Measurements from ENCODE around the gene ZBED1.
"Not testable (repeated sequence)": the region's sequence is repeated elsewhere in the genome, so short reads cannot be mapped to it uniquely, and the experiment has no call there.

Gene ZBED1

DNA sequence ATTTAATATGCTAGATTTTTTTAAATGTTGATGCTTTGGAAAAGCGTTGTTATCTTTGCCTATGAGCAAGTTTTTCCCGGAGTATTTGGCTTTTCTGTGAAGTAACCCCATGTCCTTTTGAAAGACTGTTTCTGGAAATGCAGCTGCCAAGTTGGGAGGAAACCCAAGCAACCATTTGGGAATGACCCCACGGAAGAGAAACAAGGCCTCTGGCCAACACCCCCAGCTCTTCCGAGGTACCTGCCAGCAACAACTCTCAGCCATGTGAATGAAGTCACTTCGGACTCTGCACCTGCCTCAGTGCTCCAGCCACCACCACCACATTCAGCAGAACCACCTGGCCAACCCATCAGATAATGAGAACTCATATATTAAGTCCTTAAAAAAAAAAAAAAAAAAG, 36.2 kb upstream of the ZBED1 start:
- no peak overlapping the region for H3K4me3 ChIP-seq (ENCODE audit: low read length)
- no peaks in the 10 kb centered on the region for H3K4me1 ChIP-seq (ENCODE audit: control insufficient read depth, insufficient read depth, low read length)
- H3K36me3 ChIP-seq (ENCODE audit: insufficient read depth, low read length) = no peaks in the 10 kb centered on the region
- H3K9me3 ChIP-seq (replicated peaks; ENCODE audit: low read length) = no peaks in the 10 kb centered on the region
- peaks cover 20% of the 10 kb centered on the region for H3K27me3 ChIP-seq (ENCODE audit: control insufficient read depth, insufficient read depth, low read length)
- no peak overlapping the region for H3K4me2 ChIP-seq (ENCODE audit: low read length)
- H3K9ac ChIP-seq (ENCODE audit: low read depth, low read length) = no peak overlapping the region

DNA sequence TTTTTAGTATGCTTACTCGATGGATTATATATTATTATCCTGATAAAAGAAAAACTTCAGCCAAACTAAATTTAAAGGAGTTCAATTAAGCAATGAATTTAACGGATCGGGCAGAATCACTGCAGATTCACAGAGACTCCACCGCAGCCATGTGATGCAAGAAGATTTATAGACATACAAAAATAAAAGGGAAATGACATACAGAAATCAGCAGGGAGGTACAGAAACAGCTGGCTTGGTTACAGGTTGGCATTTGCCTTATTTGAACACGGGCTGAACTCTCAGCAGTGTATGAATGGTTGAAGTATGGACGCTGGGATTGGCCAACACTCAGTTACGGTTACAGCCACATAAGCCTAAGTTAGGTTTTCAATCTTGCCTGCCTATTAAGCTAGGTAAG, 35.4 kb upstream of the ZBED1 start:
- Histone ChIP-seq H3K4me3 (ENCODE audit: low read length) (no peak overlapping the region), H3K36me3 (ENCODE audit: insufficient read depth, low read length) (no peaks in the 10 kb centered on the region), H3K4me2 (ENCODE audit: low read length) (no peak overlapping the region), H3K27me3 (ENCODE audit: control insufficient read depth, insufficient read depth, low read length) (peaks cover 20% of the 10 kb centered on the region), H3K9me3 (replicated peaks; ENCODE audit: low read length) (no peaks in the 10 kb centered on the region), H3K4me1 (ENCODE audit: control insufficient read depth, insufficient read depth, low read length) (no peaks in the 10 kb centered on the region), H3K9ac (ENCODE audit: low read depth, low read length) (no peak overlapping the region)

DNA sequence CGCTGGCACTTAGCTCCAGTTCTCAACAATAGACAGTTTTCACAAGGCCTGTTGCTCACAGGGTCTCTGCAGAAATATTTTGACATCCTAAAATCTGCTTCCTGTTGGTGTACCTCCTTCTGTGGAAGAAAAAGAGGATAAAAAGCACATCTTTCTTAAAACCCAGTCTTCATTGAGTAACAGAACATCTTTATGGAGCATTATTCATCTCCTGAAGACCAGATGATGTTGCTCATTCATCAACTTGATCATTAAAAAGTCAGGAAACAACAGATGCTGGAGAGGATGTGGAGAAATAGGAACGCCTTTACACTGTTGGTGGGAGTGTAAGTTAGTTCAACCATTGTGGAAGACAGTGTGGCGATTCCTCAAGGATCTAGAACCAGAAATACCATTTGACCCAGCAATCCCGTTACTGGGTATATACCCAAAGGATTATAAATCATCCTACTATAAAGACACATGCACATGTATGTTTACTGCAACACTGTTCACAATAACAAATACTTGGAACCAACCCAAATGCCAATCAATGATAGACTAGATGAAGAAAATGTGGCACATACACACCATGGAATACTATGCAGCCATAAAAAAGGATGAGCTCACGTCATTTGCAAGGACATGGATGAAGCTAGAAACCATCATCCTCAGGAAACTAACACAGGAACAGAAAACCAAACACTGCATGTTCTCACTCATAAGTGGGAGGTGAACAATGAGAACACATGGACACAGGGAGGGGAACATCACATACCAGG, 33.7 kb upstream of the ZBED1 start:
- peaks cover 20% of the 10 kb centered on the region for H3K27me3 ChIP-seq (ENCODE audit: control insufficient read depth, insufficient read depth, low read length)
- H3K4me3 ChIP-seq (ENCODE audit: low read length); H3K4me2 ChIP-seq (ENCODE audit: low read length); H3K4me1 ChIP-seq (ENCODE audit: control insufficient read depth, insufficient read depth, low read length); H3K9me3 ChIP-seq (replicated peaks; ENCODE audit: low read length); H3K9ac ChIP-seq (ENCODE audit: low read depth, low read length); H3K36me3 ChIP-seq (ENCODE audit: insufficient read depth, low read length): not testable (repeated sequence)

DNA sequence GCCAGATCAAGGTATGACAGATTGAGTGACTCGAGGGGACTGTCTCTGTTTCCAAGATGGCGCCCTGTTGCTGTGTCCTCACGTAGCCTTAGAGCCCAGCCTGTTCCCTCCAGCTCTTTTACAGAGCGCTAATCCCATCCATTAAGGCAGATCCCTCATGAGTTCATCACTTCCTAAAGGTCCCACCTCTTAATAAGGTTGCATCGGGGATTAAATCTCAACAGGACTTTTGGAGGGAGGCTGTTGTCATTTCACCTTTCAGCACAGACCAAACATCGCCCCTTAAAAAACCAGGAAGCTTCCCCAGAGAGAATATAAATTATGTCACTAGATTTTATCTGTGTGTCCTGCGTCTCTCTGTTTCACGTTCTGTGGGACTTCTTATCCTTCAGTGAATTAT, 32.6 kb upstream of the ZBED1 start:
- H3K27me3 ChIP-seq (ENCODE audit: control insufficient read depth, insufficient read depth, low read length) = peaks cover 22% of the 10 kb centered on the region
- H3K4me3 ChIP-seq (ENCODE audit: low read length) = no peak overlapping the region
- H3K4me2 ChIP-seq (ENCODE audit: low read length) = no peak overlapping the region
- no peaks in the 10 kb centered on the region for H3K9me3 ChIP-seq (replicated peaks; ENCODE audit: low read length)
- no peak overlapping the region for H3K9ac ChIP-seq (ENCODE audit: low read depth, low read length)
- no peaks in the 10 kb centered on the region for H3K36me3 ChIP-seq (ENCODE audit: insufficient read depth, low read length)
- no peaks in the 10 kb centered on the region for H3K4me1 ChIP-seq (ENCODE audit: control insufficient read depth, insufficient read depth, low read length)

DNA sequence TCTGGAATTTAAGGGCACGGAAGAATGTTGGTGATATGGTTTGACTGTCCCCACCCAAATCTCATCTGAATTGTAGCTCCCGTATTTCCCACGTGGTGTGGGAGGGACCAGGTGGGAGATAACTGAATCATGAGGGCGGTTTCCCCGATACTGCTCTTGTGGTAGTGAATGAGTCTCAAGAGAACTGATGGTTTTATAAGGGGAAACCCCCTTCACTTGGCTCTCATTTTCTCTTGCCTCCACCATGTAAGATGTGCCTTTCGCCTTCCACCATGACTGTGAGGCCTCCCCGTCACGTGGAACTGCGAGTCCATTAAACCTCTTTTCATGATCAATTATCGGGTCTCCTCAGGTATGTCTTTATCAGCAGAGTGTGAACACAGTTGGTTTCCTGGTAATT, 25.6 kb upstream of the ZBED1 start:
- Histone ChIP-seq H3K27me3 (ENCODE audit: control insufficient read depth, insufficient read depth, low read length) (peaks cover 11% of the 10 kb centered on the region), H3K4me1 (ENCODE audit: control insufficient read depth, insufficient read depth, low read length) (no peaks in the 10 kb centered on the region), H3K36me3 (ENCODE audit: insufficient read depth, low read length) (no peaks in the 10 kb centered on the region), H3K4me2 (ENCODE audit: low read length) (no peak overlapping the region), H3K9ac (ENCODE audit: low read depth, low read length) (no peak overlapping the region), H3K4me3 (ENCODE audit: low read length) (no peak overlapping the region), H3K9me3 (replicated peaks; ENCODE audit: low read length) (no peaks in the 10 kb centered on the region)

DNA sequence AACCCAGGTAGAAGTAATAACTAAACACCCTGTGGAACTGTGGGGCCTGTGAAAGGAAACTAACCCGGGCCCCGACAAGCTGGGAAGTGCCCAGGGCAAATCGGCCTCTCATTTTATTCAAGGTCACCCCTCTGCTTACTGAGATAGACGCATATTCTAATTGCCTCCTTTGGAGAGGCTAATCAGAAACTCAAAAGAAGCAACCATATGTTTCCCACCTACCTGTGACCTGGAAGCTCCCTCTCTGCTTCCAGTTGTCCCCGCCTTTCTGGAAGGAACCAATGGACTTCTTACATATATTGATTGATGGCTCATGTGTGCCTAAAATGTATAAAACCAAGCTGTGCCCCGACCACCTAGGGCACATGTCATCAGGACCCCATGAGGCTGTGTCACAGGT, 23.1 kb upstream of the ZBED1 start:
- Histone ChIP-seq H3K9me3 (replicated peaks; ENCODE audit: low read length) (no peaks in the 10 kb centered on the region), H3K4me2 (ENCODE audit: low read length) (no peak overlapping the region), H3K9ac (ENCODE audit: low read depth, low read length) (no peak overlapping the region), H3K36me3 (ENCODE audit: insufficient read depth, low read length) (no peaks in the 10 kb centered on the region), H3K27me3 (ENCODE audit: control insufficient read depth, insufficient read depth, low read length) (peaks cover 10% of the 10 kb centered on the region), H3K4me3 (ENCODE audit: low read length) (no peak overlapping the region), H3K4me1 (ENCODE audit: control insufficient read depth, insufficient read depth, low read length) (no peaks in the 10 kb centered on the region)

DNA sequence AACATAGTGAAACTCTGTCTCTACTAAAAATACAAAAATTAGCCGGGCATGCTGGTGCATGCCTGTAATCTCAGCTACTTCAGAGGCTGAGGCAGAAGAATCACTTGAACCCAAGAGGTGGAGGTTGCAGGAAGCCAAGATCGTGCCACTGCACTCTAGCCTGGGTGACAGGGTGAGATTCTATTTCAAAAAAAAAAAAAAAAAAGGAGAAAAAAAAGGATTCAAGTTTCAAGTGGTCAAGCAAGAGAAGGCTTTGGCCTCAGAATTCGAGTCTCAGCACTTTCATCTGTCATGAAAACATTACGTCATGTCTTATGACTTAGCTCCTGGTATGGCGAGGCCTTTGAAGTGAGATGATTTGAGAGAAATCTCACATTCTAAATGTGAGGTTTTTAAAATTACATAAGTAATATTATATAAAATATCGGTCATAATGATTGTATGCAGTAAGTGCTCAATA, 21.2 kb upstream of the ZBED1 start:
- Histone ChIP-seq H3K9ac (ENCODE audit: low read depth, low read length) (no peak overlapping the region), H3K4me3 (ENCODE audit: low read length) (no peak overlapping the region), H3K36me3 (ENCODE audit: insufficient read depth, low read length) (no peaks in the 10 kb centered on the region), H3K9me3 (replicated peaks; ENCODE audit: low read length) (no peaks in the 10 kb centered on the region), H3K4me2 (ENCODE audit: low read length) (no peak overlapping the region), H3K4me1 (ENCODE audit: control insufficient read depth, insufficient read depth, low read length) (no peaks in the 10 kb centered on the region), H3K27me3 (ENCODE audit: control insufficient read depth, insufficient read depth, low read length) (peaks cover 5% of the 10 kb centered on the region)

DNA sequence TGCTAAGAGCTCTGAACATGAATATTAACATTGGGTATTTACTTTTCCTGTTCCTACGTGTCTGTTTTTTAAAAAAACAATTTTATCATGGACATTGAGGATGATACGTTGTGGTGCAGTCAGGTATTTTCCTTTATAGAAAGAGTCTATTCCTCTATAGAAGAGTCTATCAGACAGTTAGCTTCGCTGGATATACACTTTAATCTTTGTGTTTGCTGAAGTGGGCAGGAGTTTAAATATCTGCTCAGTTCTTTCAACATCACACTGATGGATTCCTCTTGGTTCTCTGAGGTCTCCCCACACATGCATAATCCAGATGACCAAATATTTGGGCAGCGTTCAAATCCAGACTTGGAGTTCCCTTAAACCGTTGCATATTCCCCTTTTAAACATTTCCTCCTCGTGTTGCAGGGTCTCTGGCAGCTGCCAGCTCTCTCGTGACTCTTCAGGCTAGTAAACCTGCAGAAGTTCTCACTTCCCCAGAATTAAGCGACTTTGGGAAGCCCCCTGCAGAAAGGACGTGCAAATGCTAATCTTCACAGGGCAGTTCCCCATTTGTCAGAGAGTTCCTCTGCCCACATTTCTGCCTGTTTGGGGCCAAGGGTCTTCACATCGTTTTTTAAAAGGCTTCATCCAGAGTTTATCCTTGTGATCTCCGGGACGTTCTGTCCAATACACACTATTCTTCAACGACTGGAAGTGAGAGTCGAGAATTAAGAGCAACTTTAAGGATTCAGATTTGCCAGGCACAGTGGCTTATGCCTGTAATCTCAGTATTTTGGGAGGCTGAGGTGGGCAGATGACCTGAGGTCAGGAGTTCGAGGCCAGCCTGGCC, 20.5 kb upstream of the ZBED1 start:
- no peak overlapping the region for H3K4me2 ChIP-seq (ENCODE audit: low read length)
- H3K4me3 ChIP-seq (ENCODE audit: low read length) = no peak overlapping the region
- no peak overlapping the region for H3K9ac ChIP-seq (ENCODE audit: low read depth, low read length)
- no peaks in the 10 kb centered on the region for H3K36me3 ChIP-seq (ENCODE audit: insufficient read depth, low read length)
- no peaks in the 10 kb centered on the region for H3K4me1 ChIP-seq (ENCODE audit: control insufficient read depth, insufficient read depth, low read length)
- peaks cover 3% of the 10 kb centered on the region for H3K27me3 ChIP-seq (ENCODE audit: control insufficient read depth, insufficient read depth, low read length)
- H3K9me3 ChIP-seq (replicated peaks; ENCODE audit: low read length) = no peaks in the 10 kb centered on the region

DNA sequence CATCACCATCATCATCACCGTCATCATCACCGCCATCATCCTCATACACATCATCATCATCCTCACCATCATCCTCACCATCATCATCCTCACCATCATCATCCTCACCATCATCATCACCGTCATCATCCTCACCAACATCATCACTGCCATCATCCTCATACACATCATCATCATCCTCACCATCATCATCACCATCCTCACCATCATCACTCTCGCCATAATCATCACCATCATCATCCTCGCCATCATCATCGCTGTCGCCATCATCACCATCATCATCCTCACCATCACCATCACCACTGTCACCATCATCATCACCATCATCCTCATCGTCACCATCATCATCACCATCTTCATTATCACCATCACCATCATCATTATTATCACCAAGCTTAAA, 19.8 kb upstream of the ZBED1 start:
- no peaks in the 10 kb centered on the region for H3K27me3 ChIP-seq (ENCODE audit: control insufficient read depth, insufficient read depth, low read length)
- no peaks in the 10 kb centered on the region for H3K4me1 ChIP-seq (ENCODE audit: control insufficient read depth, insufficient read depth, low read length)
- no peak overlapping the region for H3K9ac ChIP-seq (ENCODE audit: low read depth, low read length)
- no peaks in the 10 kb centered on the region for H3K9me3 ChIP-seq (replicated peaks; ENCODE audit: low read length)
- H3K4me2 ChIP-seq (ENCODE audit: low read length) = no peak overlapping the region
- H3K4me3 ChIP-seq (ENCODE audit: low read length) = no peak overlapping the region
- no peaks in the 10 kb centered on the region for H3K36me3 ChIP-seq (ENCODE audit: insufficient read depth, low read length)

DNA sequence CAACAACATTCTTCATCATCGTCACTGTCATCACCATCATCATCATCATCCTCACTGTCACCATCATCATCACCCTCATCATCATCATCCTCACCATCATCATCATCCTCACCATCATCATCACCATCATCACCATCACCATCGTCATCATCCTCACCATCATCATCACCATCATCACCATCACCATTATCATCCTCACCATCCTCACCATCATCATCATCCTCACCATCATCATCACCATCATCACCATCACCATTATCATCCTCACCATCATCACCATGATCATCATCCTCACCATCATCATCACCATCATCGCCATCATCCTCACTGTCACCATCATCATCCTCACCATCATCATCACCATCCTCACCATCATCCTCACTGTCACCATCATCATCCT, 18.9 kb upstream of the ZBED1 start:
- not testable (repeated sequence) for H3K9ac ChIP-seq (ENCODE audit: low read depth, low read length); H3K27me3 ChIP-seq (ENCODE audit: control insufficient read depth, insufficient read depth, low read length); H3K4me2 ChIP-seq (ENCODE audit: low read length); H3K9me3 ChIP-seq (replicated peaks; ENCODE audit: low read length); H3K4me3 ChIP-seq (ENCODE audit: low read length); H3K36me3 ChIP-seq (ENCODE audit: insufficient read depth, low read length); H3K4me1 ChIP-seq (ENCODE audit: control insufficient read depth, insufficient read depth, low read length)

DNA sequence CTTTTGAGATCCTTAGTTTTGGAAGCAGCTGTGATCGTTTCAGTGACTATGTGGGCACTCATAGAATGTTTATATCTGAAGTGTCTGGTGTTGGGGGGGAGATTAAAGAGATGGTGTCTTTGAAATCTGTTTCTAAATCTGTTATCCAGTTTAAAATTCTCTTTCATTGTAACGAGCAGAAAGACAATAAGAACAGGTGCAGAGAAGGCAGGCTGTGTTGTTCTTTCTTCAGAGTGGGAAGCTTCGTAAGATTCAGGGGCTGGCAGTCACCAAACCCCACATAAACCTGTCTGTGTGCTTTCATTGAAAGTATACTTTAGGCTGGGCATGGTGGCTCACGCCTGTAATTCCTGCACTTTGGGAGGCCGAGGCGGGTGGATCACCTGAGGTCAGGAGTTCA, 16.3 kb upstream of the ZBED1 start:
- Histone ChIP-seq H3K27me3 (ENCODE audit: control insufficient read depth, insufficient read depth, low read length) (peaks cover 6% of the 10 kb centered on the region), H3K9me3 (replicated peaks; ENCODE audit: low read length) (no peaks in the 10 kb centered on the region), H3K36me3 (ENCODE audit: insufficient read depth, low read length) (no peaks in the 10 kb centered on the region), H3K4me1 (ENCODE audit: control insufficient read depth, insufficient read depth, low read length) (no peaks in the 10 kb centered on the region), H3K4me2 (ENCODE audit: low read length) (no peak overlapping the region), H3K4me3 (ENCODE audit: low read length) (no peak overlapping the region), H3K9ac (ENCODE audit: low read depth, low read length) (no peak overlapping the region)

DNA sequence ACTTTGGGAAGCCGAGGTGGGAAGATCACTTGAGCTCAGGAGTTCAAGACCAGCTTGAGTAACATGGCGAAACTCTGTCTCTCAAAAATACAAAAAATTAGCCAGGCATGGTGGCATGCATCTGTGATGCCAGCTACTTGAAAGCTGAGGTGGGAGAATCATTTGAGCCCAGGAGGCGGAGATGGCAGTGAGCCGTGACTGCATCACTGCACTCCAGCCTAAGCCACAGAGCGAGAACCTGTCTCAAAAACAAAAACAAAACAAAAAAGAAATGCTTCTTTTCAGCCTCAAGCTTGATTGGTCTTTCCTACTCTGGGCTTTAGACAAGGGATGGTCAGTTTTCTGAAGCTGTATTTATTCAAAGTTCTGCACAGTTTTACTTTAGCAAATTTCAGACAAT, 15.8 kb upstream of the ZBED1 start:
- Histone ChIP-seq H3K9ac (ENCODE audit: low read depth, low read length) (no peak overlapping the region), H3K4me3 (ENCODE audit: low read length) (no peak overlapping the region), H3K9me3 (replicated peaks; ENCODE audit: low read length) (no peaks in the 10 kb centered on the region), H3K4me2 (ENCODE audit: low read length) (no peak overlapping the region), H3K27me3 (ENCODE audit: control insufficient read depth, insufficient read depth, low read length) (peaks cover 6% of the 10 kb centered on the region), H3K36me3 (ENCODE audit: insufficient read depth, low read length) (no peaks in the 10 kb centered on the region), H3K4me1 (ENCODE audit: control insufficient read depth, insufficient read depth, low read length) (no peaks in the 10 kb centered on the region)

Measured in skeletal muscle satellite cell (primary cell).